IMR-90 (cell line): ENCODE data around the gene SPIN1. TPM values are rescaled to one million over a fixed set of nuclear protein-coding genes. Genes with fewer than 3 reads are reported as not detected.

Source experiments
- ATAC-seq: fragments of 200-7000 bp; cut with Tn5 transposase; 2 replicates; pipeline ENCODE4 v1.9.1; 2020; ENCODE audit warnings: low read depth, mild to moderate bottlenecking, moderate library complexity
- BruUV-seq: library from RNA; stranded (reverse); fragments of 400-500 nt; replicated peaks from 2 replicates; lab custom pipeline; 2021; lab: Mats Ljungman, UMichigan
- CTCF ChIA-PET: fragments of 300-600 bp; formaldehyde crosslinking; extraction: SDS; loops from one replicate; lab custom pipeline; 2021; ENCODE audit warnings: antibody characterized with exemption; lab: Yijun Ruan, JAX
- POLR2A ChIA-PET: fragments of 300-600 bp; sonication (Branson Sonifier 250); formaldehyde crosslinking; loops from one replicate; lab custom pipeline; 2022; ENCODE audit warnings: antibody characterized with exemption; ENCODE audit not compliant: unreplicated experiment; lab: Charles Lee
- DNase-seq: peaks from one replicate; pipeline ENCODE4 v3.0.0; 2013
- H2AFZ ChIP-seq: replicated peaks from 2 replicates; pipeline ENCODE3; 2013; ENCODE audit warnings: low read length, mild to moderate bottlenecking; ENCODE audit not compliant: poor library complexity
- H2AK5ac ChIP-seq: 2 replicates; pipeline ENCODE4 v1.6.1; 2013; ENCODE audit warnings: low read depth, low read length, inconsistent platforms
- H2AK9ac ChIP-seq: replicated peaks from 2 replicates; pipeline ENCODE3; 2013; ENCODE audit warnings: mild to moderate bottlenecking, low read depth, low read length, moderate library complexity; ENCODE audit not compliant: poor library complexity
- H2BK120ac ChIP-seq: 2 replicates; pipeline ENCODE4 v1.6.1; 2013; ENCODE audit warnings: low read depth, low read length, inconsistent platforms
- H2BK15ac ChIP-seq: 3 replicates; pipeline ENCODE4 v1.6.1; 2013; ENCODE audit warnings: low read depth, low read length, inconsistent platforms
- H2BK20ac ChIP-seq: 2 replicates; pipeline ENCODE4 v1.6.1; 2013; ENCODE audit warnings: low read depth, mild to moderate bottlenecking, inconsistent platforms, low read length, moderate library complexity
- H2BK5ac ChIP-seq: 2 replicates; pipeline ENCODE4 v1.6.1; 2013; ENCODE audit warnings: mild to moderate bottlenecking, low read depth, low read length, inconsistent platforms; ENCODE audit not compliant: poor library complexity, severe bottlenecking
- H3K14ac ChIP-seq: replicated peaks from 2 replicates; pipeline ENCODE4 v1.6.1; 2013; ENCODE audit warnings: low read depth, low read length, inconsistent platforms
- H3K18ac ChIP-seq: 2 replicates; pipeline ENCODE4 v1.6.1; 2013; ENCODE audit warnings: low read depth, low read length, control low read depth
- H3K23ac ChIP-seq: 2 replicates; pipeline ENCODE4 v1.6.1; 2013; ENCODE audit warnings: low read depth, low read length, inconsistent platforms
- H3K27ac ChIP-seq: 2 replicates; pipeline ENCODE4 v1.5.1; 2013; ENCODE audit warnings: mild to moderate bottlenecking, control low read depth, low read length; ENCODE audit not compliant: insufficient read depth
- H3K27me3 ChIP-seq: 2 replicates; pipeline ENCODE4 v1.6.1; 2013; ENCODE audit warnings: low read length; ENCODE audit not compliant: control insufficient read depth, insufficient read depth
- H3K36me3 ChIP-seq: 2 replicates; pipeline ENCODE4 v1.6.1; 2013; ENCODE audit warnings: low read length, mixed read lengths; ENCODE audit not compliant: control insufficient read depth, insufficient read depth
- H3K4ac ChIP-seq: 2 replicates; pipeline ENCODE4 v1.6.1; 2013; ENCODE audit warnings: low read depth, low read length, inconsistent platforms
- H3K4me1 ChIP-seq: 2 replicates; pipeline ENCODE4 v1.6.1; 2013; ENCODE audit warnings: low read length, mixed read lengths; ENCODE audit not compliant: control insufficient read depth, insufficient read depth
- H3K4me2 ChIP-seq: 2 replicates; pipeline ENCODE4 v1.6.1; 2013; ENCODE audit warnings: low read depth, mild to moderate bottlenecking, control low read depth, low read length, moderate library complexity
- H3K4me3 ChIP-seq: 2 replicates; pipeline ENCODE4 v1.5.1; 2013; ENCODE audit warnings: low read depth, mild to moderate bottlenecking, control low read depth, low read length, moderate library complexity; ENCODE audit not compliant: insufficient read depth
- H3K56ac ChIP-seq: 2 replicates; pipeline ENCODE4 v1.6.1; 2013; ENCODE audit warnings: low read length, inconsistent platforms; ENCODE audit not compliant: insufficient read depth; ENCODE audit errors: extremely low read depth
- H3K79me1 ChIP-seq, 2 experiments: 2 replicates each; pipeline ENCODE4 v1.6.1; 2013; ENCODE audit warnings: low read length in 2 of 2, inconsistent platforms in 1 of 2, low read depth in 1 of 2
- H3K9ac ChIP-seq: 2 replicates; pipeline ENCODE4 v1.6.1; 2013; ENCODE audit warnings: low read depth, low read length, control low read depth
- H3K9me1 ChIP-seq: 2 replicates; pipeline ENCODE4 v1.6.1; 2013; ENCODE audit warnings: low read length, inconsistent platforms; ENCODE audit not compliant: insufficient read depth
- H3K9me3 ChIP-seq: 2 replicates; pipeline ENCODE4 v1.6.1; 2013; ENCODE audit warnings: low read length; ENCODE audit not compliant: control insufficient read depth, insufficient read depth
- H4K20me1 ChIP-seq: 2 replicates; pipeline ENCODE4 v1.6.1; 2013; ENCODE audit warnings: low read length, inconsistent platforms; ENCODE audit not compliant: insufficient read depth
- H4K5ac ChIP-seq: 2 replicates; pipeline ENCODE4 v1.6.1; 2013; ENCODE audit warnings: mild to moderate bottlenecking, low read depth, low read length, control low read depth
- H4K8ac ChIP-seq, 2 experiments: 2 replicates each; pipeline ENCODE4 v1.6.1; 2013; ENCODE audit warnings: low read depth in 2 of 2, low read length in 2 of 2, control low read depth in 1 of 2, inconsistent platforms in 1 of 2
- H4K91ac ChIP-seq: 2 replicates; pipeline ENCODE4 v1.6.1; 2013; ENCODE audit warnings: low read depth, low read length, inconsistent platforms; ENCODE audit not compliant: insufficient read depth
- BHLHE40 ChIP-seq: fragments of 150-350 bp; IDR thresholded peaks from 2 replicates; pipeline ENCODE4 v1.6.1; 2016; ENCODE audit warnings: mild to moderate bottlenecking, low read depth, low read length
- CEBPB ChIP-seq: IDR thresholded peaks from 2 replicates; pipeline ENCODE4 v1.6.1; 2012; ENCODE audit warnings: low read depth, low read length, improper control_type of control experiment
- CHD1 ChIP-seq: IDR thresholded peaks from 2 replicates; pipeline ENCODE4 v1.6.1; 2012; ENCODE audit warnings: low read depth, low read length, improper control_type of control experiment
- CTCF ChIP-seq: conservative IDR thresholded peaks from 2 replicates; pipeline ENCODE4 v1.5.1; 2012; ENCODE audit warnings: mild to moderate bottlenecking, low read depth, low read length, improper control_type of control experiment
- ELK1 ChIP-seq: fragments of 150-350 bp; IDR thresholded peaks from 2 replicates; pipeline ENCODE4 v1.6.1; 2016; ENCODE audit warnings: low read depth, mild to moderate bottlenecking, low read length, moderate library complexity, borderline replicate concordance
- FOS ChIP-seq: fragments of 150-350 bp; IDR thresholded peaks from 2 replicates; pipeline ENCODE4 v1.6.1; 2016; ENCODE audit warnings: low read depth, low read length
- MAFK ChIP-seq: IDR thresholded peaks from 2 replicates; pipeline ENCODE4 v1.6.1; 2012; ENCODE audit warnings: low read depth, low read length, improper control_type of control experiment
- MAZ ChIP-seq: IDR thresholded peaks from 2 replicates; pipeline ENCODE4 v1.6.1; 2012; ENCODE audit warnings: low read depth, mild to moderate bottlenecking, low read length, improper control_type of control experiment, moderate library complexity, borderline replicate concordance
- MXI1 ChIP-seq: IDR thresholded peaks from 2 replicates; pipeline ENCODE4 v1.6.1; 2012; ENCODE audit warnings: low read depth, mild to moderate bottlenecking, low read length, moderate library complexity, borderline replicate concordance
- NFE2L2 ChIP-seq: fragments of 150-350 bp; IDR thresholded peaks from 2 replicates; pipeline ENCODE4 v1.6.1; 2016; ENCODE audit warnings: low read depth, mild to moderate bottlenecking, low read length
- POLR2A ChIP-seq: IDR thresholded peaks from 2 replicates; pipeline ENCODE4 v1.6.1; 2012; ENCODE audit warnings: mild to moderate bottlenecking, low read depth, low read length
- RAD21 ChIP-seq: IDR thresholded peaks from 2 replicates; pipeline ENCODE4 v1.6.1; 2012; ENCODE audit warnings: low read length, improper control_type of control experiment
- RCOR1 ChIP-seq: IDR thresholded peaks from 2 replicates; pipeline ENCODE4 v1.6.1; 2012; ENCODE audit warnings: mild to moderate bottlenecking, low read length, improper control_type of control experiment; ENCODE audit not compliant: insufficient replicate concordance
- RFX5 ChIP-seq: IDR thresholded peaks from 2 replicates; pipeline ENCODE4 v1.8.0; 2012; ENCODE audit warnings: low read depth, mild to moderate bottlenecking, low read length, moderate library complexity
- SMC3 ChIP-seq: fragments of 150-350 bp; IDR thresholded peaks from 2 replicates; pipeline ENCODE4 v1.6.1; 2016; ENCODE audit warnings: low read depth, mild to moderate bottlenecking, antibody characterized with exemption, low read length, moderate library complexity
- USF2 ChIP-seq: fragments of 150-350 bp; IDR thresholded peaks from 2 replicates; pipeline ENCODE4 v1.6.1; 2017; ENCODE audit warnings: mild to moderate bottlenecking, antibody characterized with exemption, low read length, low read depth
- WGBS, 2 experiments: methylation state at CpG; one replicate each; pipeline versions ENCODE4 v1.1.5 to v1.1.7; 2013; ENCODE audit warnings: missing lambda C conversion rate in 2 of 2; ENCODE audit not compliant: insufficient read length in 1 of 2; ENCODE audit errors: extremely low coverage in 2 of 2; 5-methylcytosine and 5-hydroxymethylcytosine counted together
- dilution Hi-C: fragments of 300-500 bp; cut with HindIII; formaldehyde crosslinking; loops from one replicate; pipeline ENCODE4 v1.14.3; 2018; ENCODE audit warnings: low sequenced_read_pairs; ENCODE audit not compliant: unreplicated experiment
- in situ Hi-C: fragments of 300-500 bp; cut with MboI; formaldehyde crosslinking; loops from 3 replicates; pipeline ENCODE4 v1.14.3; 2019; ENCODE audit warnings: low sequenced_read_pairs, inconsistent platforms, mixed read lengths
- intact Hi-C: fragments of 100-400 bp; cut with micrococcal nuclease; formaldehyde crosslinking; loops from 2 replicates; pipeline ENCODE4 v1.10.0; 2022
- polyA plus RNA-seq, 3 experiments: library from polyadenylated mRNA; depleted of rRNA; stranded (reverse); fragments of >200 nt; gene quantifications; 2 replicates each; pipeline ENCODE4 v1.2.3, GENCODE V29; 2012; ENCODE audit warnings: low replicate concordance in 1 of 3
- total RNA-seq: library from RNA; depleted of rRNA; stranded (reverse); fragments of >200 nt; gene quantifications from 2 replicates; pipeline ENCODE4 v1.2.3, GENCODE V29; 2012

SPIN1 gene
- total and polyA plus RNA-seq, 2 of the 4 experiments (the other 2 are of a cell fraction): 63.3 to 141 TPM

GRCh38 chr9:88411471-88411870, 23.2 kb downstream of the SPIN1 start:
- no peak overlapping the region for H3K27ac ChIP-seq
- no peak overlapping the region for H3K23ac ChIP-seq
- H3K79me1 ChIP-seq: peaks cover 0 to 36% of the 10 kb centered on the region in 2 experiments; a peak in 3 of 4 replicates
- in situ Hi-C loops (no loop called here), dilution Hi-C loops (no loop called here), intact Hi-C loops (no loop called here)
- no peaks in the 10 kb centered on the region for H3K9me1 ChIP-seq
- H3K18ac ChIP-seq: no peak overlapping the region
- TF ChIP-seq NFE2L2 (no peak), FOS (no peak), POLR2A (no peak), MXI1 (no peak), CHD1 (no peak), RAD21 (no peak), BHLHE40 (no peak), MAFK (no peak), CEBPB (no peak), RCOR1 (no peak), MAZ (no peak), ELK1 (no peak), CTCF (no peak), RFX5 (no peak), SMC3 (no peak), USF2 (no peak)
- H3K4me2 ChIP-seq: no peak overlapping the region
- no peak overlapping the region for H3K14ac ChIP-seq
- H4K8ac ChIP-seq: no peak overlapping the region
- no peaks in the 10 kb centered on the region for H3K4me1 ChIP-seq
- no peak overlapping the region for H2BK5ac ChIP-seq
- no TSS peak for BruUV-seq
- peaks cover 4% of the 10 kb centered on the region; the same call in 1 of the 2 replicates for H3K36me3 ChIP-seq
- no peak overlapping the region for H3K4ac ChIP-seq
- DNase-seq (no peak), ATAC-seq (no peak)
- no peak overlapping the region for H4K5ac ChIP-seq
- peaks cover 6% of the 10 kb centered on the region for H3K9me3 ChIP-seq
- H2BK20ac ChIP-seq: no peak overlapping the region
- H3K56ac ChIP-seq: no peak overlapping the region
- no peak overlapping the region for H2BK120ac ChIP-seq
- WGBS, 2 experiments: no CpG with 5 or more reads among the region's 4 CpGs
- ChIA-PET POLR2A (no interaction called here), CTCF (no interaction called here)
- no peaks in the 10 kb centered on the region for H3K27me3 ChIP-seq
- H2AK9ac ChIP-seq: no peak overlapping the region
- no peak overlapping the region for H3K9ac ChIP-seq
- no peak overlapping the region for H3K4me3 ChIP-seq
- H4K20me1 ChIP-seq: peaks cover 30% of the 10 kb centered on the region
- H2AK5ac ChIP-seq: no peak overlapping the region
- H2BK15ac ChIP-seq: no peak overlapping the region
- no peak overlapping the region for H4K91ac ChIP-seq
- H2AFZ ChIP-seq: no peak overlapping the region
